GM12891 (cell line): ENCODE data around the gene GABBR2.

Experiments used
- POLR2A ChIP-seq: IDR thresholded peaks from 2 replicates; pipeline ENCODE4 v1.6.1; 2011; ENCODE audit warnings: low read depth, low read length, control low read depth
- POLR2AphosphoS5 ChIP-seq: IDR thresholded peaks from 2 replicates; pipeline ENCODE4 v1.6.1; 2011; ENCODE audit warnings: low read depth, low read length, control low read depth
- POU2F2 ChIP-seq: IDR thresholded peaks from 2 replicates; pipeline ENCODE4 v1.6.1; 2011; ENCODE audit warnings: low read depth, mild to moderate bottlenecking, control low read depth, low read length, moderate library complexity
- SPI1 ChIP-seq: IDR thresholded peaks from 2 replicates; pipeline ENCODE4 v1.6.1; 2011; ENCODE audit warnings: low read depth, low read length, control low read depth
- TAF1 ChIP-seq: IDR thresholded peaks from 2 replicates; pipeline ENCODE4 v1.6.1; 2011; ENCODE audit warnings: low read depth, low read length, control low read depth

DNA sequence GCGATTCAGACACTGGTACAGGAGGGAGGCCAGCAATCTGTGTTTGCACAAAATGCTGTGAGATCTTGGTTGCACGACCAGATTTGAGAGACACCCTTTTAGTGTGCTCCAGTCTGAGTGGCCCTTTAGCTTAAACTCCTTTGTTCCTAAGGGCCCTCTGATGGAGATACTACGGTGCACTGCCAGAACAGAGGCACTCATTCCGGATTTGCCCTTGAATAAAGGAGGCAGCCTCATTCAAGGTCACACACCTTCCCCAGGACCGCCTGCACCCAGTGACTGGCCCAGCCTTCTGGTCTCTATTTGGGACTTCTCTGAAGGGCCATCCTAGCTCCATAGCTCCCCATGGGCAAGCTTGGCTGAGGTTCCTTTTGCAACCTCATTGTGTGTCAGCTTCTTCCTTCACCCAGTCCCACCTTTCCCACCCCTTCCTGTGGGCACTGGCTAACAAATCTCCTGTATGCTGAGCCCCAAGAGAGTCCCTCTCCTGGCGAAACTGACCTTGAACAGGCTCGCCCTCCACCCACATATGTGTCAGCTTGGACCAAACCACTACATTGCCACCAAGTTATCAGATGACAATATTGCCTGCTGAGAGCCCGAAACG, 191.7 kb downstream of the GABBR2 start:
- TF ChIP-seq TAF1 (no peak), SPI1 (no peak), POLR2AphosphoS5 (no peak), POLR2A (no peak), POU2F2 (no peak)
